WTC11 (cell line): ENCODE data around the gene AGTRAP. TPM values are rescaled to one million over a fixed set of nuclear protein-coding genes. Genes with fewer than 3 reads are reported as not detected.

Experiments
- ATAC-seq: fragments of 200-7000 bp; cut with Tn5 transposase; 2 replicates; pipeline ENCODE4 v1.10.0; 2021; ENCODE audit warnings: mild to moderate bottlenecking, moderate library complexity
- CTCF ChIA-PET: fragments of 300-600 bp; sonication (Branson Sonifier 250); formaldehyde crosslinking; loops from one replicate; lab custom pipeline; 2021; ENCODE audit warnings: antibody characterized with exemption; lab: Charles Lee
- POLR2A ChIA-PET: fragments of 350-600 bp; sonication (Branson Sonifier 250); formaldehyde crosslinking; loops from one replicate; lab custom pipeline; 2021; ENCODE audit warnings: antibody characterized with exemption; lab: Charles Lee
- DNase-seq: peaks from one replicate; pipeline ENCODE4 v3.0.0; 2021; ENCODE audit warnings: low spot score
- H3K27ac Mint-ChIP-seq: 2 replicates; pipeline ENCODE4 v1.8.0; 2021; ENCODE audit warnings: mixed read lengths
- H3K27me3 Mint-ChIP-seq: 2 replicates; pipeline ENCODE4 v1.8.0; 2021; ENCODE audit warnings: low read depth, mild to moderate bottlenecking, moderate library complexity, mixed read lengths
- H3K36me3 Mint-ChIP-seq: 2 replicates; pipeline ENCODE4 v1.8.0; 2021; ENCODE audit warnings: mixed read lengths
- H3K4me1 Mint-ChIP-seq: 2 replicates; pipeline ENCODE4 v1.8.0; 2022; ENCODE audit warnings: mixed read lengths
- H3K4me3 Mint-ChIP-seq: 2 replicates; pipeline ENCODE4 v1.8.0; 2021; ENCODE audit warnings: mild to moderate bottlenecking, moderate library complexity, mixed read lengths
- H3K9me3 Mint-ChIP-seq: 2 replicates; pipeline ENCODE4 v1.8.0; 2021; ENCODE audit warnings: mixed read lengths
- AR ChIP-seq: fragments of 250-450 bp; sonication (Bioruptor Pico); IDR thresholded peaks from 2 replicates; pipeline ENCODE4 v1.9.0; 2021; ENCODE audit warnings: mild to moderate bottlenecking
- ATF3 ChIP-seq: sonication (generic); formaldehyde crosslinking; conservative IDR thresholded peaks from 2 replicates; pipeline ENCODE4 v1.8.1; 2022; ENCODE audit warnings: mild to moderate bottlenecking, missing genetic modification reagents
- CBFB ChIP-seq: sonication (generic); formaldehyde crosslinking; IDR thresholded peaks from 2 replicates; pipeline ENCODE4 v1.8.1; 2022; ENCODE audit warnings: mild to moderate bottlenecking, low read depth, missing genetic modification reagents
- EMX1 ChIP-seq: fragments of 250-450 bp; sonication (Bioruptor Pico); IDR thresholded peaks from 2 replicates; pipeline ENCODE4 v1.8.0; 2021; ENCODE audit warnings: mild to moderate bottlenecking
- FOXJ3 ChIP-seq: sonication (generic); formaldehyde crosslinking; IDR thresholded peaks from 2 replicates; pipeline ENCODE4 v1.9.0; 2021; ENCODE audit warnings: missing genetic modification reagents, mild to moderate bottlenecking, borderline replicate concordance
- GABPB1 ChIP-seq: sonication (generic); formaldehyde crosslinking; IDR thresholded peaks from 2 replicates; pipeline ENCODE4 v1.8.1; 2023; ENCODE audit warnings: mild to moderate bottlenecking, missing genetic modification reagents
- GTF2I ChIP-seq: fragments of 250-450 bp; sonication (Bioruptor Pico); conservative IDR thresholded peaks from 2 replicates; pipeline ENCODE4 v1.4.0; 2021; ENCODE audit warnings: mild to moderate bottlenecking
- IRF1 ChIP-seq: sonication (generic); formaldehyde crosslinking; IDR thresholded peaks from 2 replicates; pipeline ENCODE4 v1.8.0; 2023; ENCODE audit warnings: missing genetic modification reagents
- IRF2 ChIP-seq: sonication (generic); formaldehyde crosslinking; IDR thresholded peaks from 2 replicates; pipeline ENCODE4 v1.8.0; 2022; ENCODE audit warnings: low read depth, missing genetic modification reagents, borderline replicate concordance
- KAT7 ChIP-seq: sonication (generic); formaldehyde crosslinking; IDR thresholded peaks from 2 replicates; pipeline ENCODE4 v1.8.1; 2023; ENCODE audit warnings: missing genetic modification reagents, mild to moderate bottlenecking, borderline replicate concordance
- MXD4 ChIP-seq: fragments of 250-450 bp; sonication (Bioruptor Pico); IDR thresholded peaks from 2 replicates; pipeline ENCODE4 v1.8.0; 2021; ENCODE audit warnings: mild to moderate bottlenecking, moderate library complexity, borderline replicate concordance
- MYBL2 ChIP-seq: sonication (generic); formaldehyde crosslinking; IDR thresholded peaks from 2 replicates; pipeline ENCODE4 v1.8.1; 2023; ENCODE audit warnings: mild to moderate bottlenecking, moderate library complexity, missing genetic modification reagents
- RELA ChIP-seq: sonication (generic); formaldehyde crosslinking; IDR thresholded peaks from 2 replicates; pipeline ENCODE4 v1.8.1; 2022; ENCODE audit warnings: missing genetic modification reagents, mild to moderate bottlenecking, borderline replicate concordance
- SOX15 ChIP-seq: fragments of 250-450 bp; sonication (Bioruptor Pico); IDR thresholded peaks from 2 replicates; pipeline ENCODE4 v1.9.0; 2021; ENCODE audit warnings: mild to moderate bottlenecking
- SP1 ChIP-seq: sonication (generic); formaldehyde crosslinking; conservative IDR thresholded peaks from 2 replicates; pipeline ENCODE4 v1.8.1; 2022; ENCODE audit warnings: missing genetic modification reagents
- TCF7 ChIP-seq: sonication (generic); formaldehyde crosslinking; IDR thresholded peaks from 2 replicates; pipeline ENCODE4 v1.8.0; 2022; ENCODE audit warnings: mild to moderate bottlenecking, low read depth, missing genetic modification reagents, moderate library complexity
- TEAD1 ChIP-seq: sonication (generic); formaldehyde crosslinking; IDR thresholded peaks from 2 replicates; pipeline ENCODE4 v1.8.0; 2022; ENCODE audit warnings: mild to moderate bottlenecking, missing genetic modification reagents
- ZNF138 ChIP-seq: sonication (generic); formaldehyde crosslinking; conservative IDR thresholded peaks from 2 replicates; pipeline ENCODE4 v1.8.1; 2022; ENCODE audit warnings: mild to moderate bottlenecking, moderate library complexity, missing genetic modification reagents
- ZNF317 ChIP-seq: sonication (generic); formaldehyde crosslinking; IDR thresholded peaks from 2 replicates; pipeline ENCODE4 v1.8.1; 2023; ENCODE audit warnings: low read depth, mild to moderate bottlenecking, moderate library complexity, missing genetic modification reagents, borderline replicate concordance
- ZNF423 ChIP-seq: fragments of 250-450 bp; sonication (Bioruptor Pico); IDR thresholded peaks from 2 replicates; pipeline ENCODE4 v2.1.2; 2022; ENCODE audit warnings: mild to moderate bottlenecking, moderate library complexity
- ZNF671 ChIP-seq: fragments of 250-450 bp; sonication (Bioruptor Pico); IDR thresholded peaks from 2 replicates; pipeline ENCODE4 v1.8.0; 2021; ENCODE audit warnings: mild to moderate bottlenecking
- total RNA-seq: library from RNA; stranded (reverse); gene quantifications from 3 replicates; pipeline ENCODE4 v1.2.3, GENCODE V29; 2021
- TF ChIP-seq, protein P1 (sequence below): fragments of 250-450 bp; sonication (Bioruptor Pico); IDR thresholded peaks from 2 replicates; pipeline ENCODE4 v2.1.2; 2022; ENCODE audit warnings: mild to moderate bottlenecking, moderate library complexity
- TF ChIP-seq, protein P2 (sequence below): fragments of 250-450 bp; sonication (Bioruptor Pico); conservative IDR thresholded peaks from 2 replicates; pipeline ENCODE4 v1.9.0; 2021; ENCODE audit warnings: mild to moderate bottlenecking

The AGTRAP gene
- total RNA-seq, 1 experiment from 2014 or later, result 81.6 TPM

DNA sequence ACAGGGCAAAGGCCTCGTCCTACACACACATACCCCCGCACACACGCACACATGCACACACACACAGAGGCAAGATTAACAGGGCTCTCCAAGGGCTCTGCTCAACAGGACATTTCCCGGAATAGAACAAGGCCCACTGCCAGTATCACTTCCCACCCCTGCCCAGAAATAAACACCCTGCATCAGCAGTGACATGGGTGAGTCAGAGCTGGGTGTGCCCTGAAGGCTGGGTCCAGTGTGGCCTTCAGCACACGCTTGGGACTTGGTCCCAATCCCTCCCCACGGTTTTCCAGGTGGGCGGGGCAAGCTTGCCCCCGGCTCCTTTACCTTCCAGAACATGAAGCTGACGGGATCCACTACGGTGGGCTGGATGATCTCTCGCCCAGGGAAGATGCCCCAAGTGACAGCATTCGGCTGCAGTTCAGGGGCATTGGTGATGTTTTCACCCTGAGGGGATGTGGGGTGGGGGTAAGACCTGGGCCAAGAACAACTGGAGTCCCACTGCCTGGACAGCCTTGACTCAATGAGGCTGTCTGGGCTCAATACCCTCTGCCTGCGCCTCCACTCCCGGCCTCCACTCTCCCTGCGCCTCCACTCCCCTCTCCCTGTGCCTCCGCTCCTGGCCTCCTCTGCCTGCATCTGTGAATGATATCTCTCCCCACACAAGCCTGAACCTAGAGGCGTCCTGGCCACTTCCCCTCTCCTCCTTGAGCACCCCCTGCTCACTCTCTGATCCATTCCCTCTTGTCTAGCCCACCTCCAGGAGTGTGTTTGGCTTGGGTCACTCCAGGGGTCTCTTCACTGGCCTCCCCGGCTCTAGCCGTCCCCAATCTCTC lies 55.2 kb downstream of the AGTRAP start:
- Mint-ChIP-seq H3K4me1 (peaks cover 23% of the 10 kb centered on the region), H3K9me3 (no peaks in the 10 kb centered on the region), H3K27me3 (no peaks in the 10 kb centered on the region), H3K36me3 (peaks cover 38% of the 10 kb centered on the region), H3K27ac (peak overlapping the region; percentile 26), H3K4me3 (no peak overlapping the region)
- no peak for ATAC-seq
- POLR2A ChIA-PET, result no interaction called here
- CTCF ChIA-PET, result no interaction called here
- TF ChIP-seq KAT7 (CRISPR knock-in tag), result no peak
- TF ChIP-seq FOXJ3 (CRISPR knock-in tag), result no peak
- TF ChIP-seq, protein P1, sequence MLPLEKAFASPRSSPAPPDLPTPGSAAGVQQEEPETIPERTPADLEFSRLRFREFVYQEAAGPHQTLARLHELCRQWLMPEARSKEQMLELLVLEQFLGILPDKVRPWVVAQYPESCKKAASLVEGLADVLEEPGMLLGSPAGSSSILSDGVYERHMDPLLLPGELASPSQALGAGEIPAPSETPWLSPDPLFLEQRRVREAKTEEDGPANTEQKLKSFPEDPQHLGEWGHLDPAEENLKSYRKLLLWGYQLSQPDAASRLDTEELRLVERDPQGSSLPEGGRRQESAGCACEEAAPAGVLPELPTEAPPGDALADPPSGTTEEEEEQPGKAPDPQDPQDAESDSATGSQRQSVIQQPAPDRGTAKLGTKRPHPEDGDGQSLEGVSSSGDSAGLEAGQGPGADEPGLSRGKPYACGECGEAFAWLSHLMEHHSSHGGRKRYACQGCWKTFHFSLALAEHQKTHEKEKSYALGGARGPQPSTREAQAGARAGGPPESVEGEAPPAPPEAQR (CRISPR knock-in tag), result no peak
- no peak for TF ChIP-seq MYBL2 (CRISPR knock-in tag)
- TF ChIP-seq RELA, result no peak
- no peak for TF ChIP-seq ATF3
- no peak for TF ChIP-seq GABPB1
- no peak for TF ChIP-seq ZNF138
- TF ChIP-seq ZNF671 (CRISPR knock-in tag), result no peak
- TF ChIP-seq, protein P2, sequence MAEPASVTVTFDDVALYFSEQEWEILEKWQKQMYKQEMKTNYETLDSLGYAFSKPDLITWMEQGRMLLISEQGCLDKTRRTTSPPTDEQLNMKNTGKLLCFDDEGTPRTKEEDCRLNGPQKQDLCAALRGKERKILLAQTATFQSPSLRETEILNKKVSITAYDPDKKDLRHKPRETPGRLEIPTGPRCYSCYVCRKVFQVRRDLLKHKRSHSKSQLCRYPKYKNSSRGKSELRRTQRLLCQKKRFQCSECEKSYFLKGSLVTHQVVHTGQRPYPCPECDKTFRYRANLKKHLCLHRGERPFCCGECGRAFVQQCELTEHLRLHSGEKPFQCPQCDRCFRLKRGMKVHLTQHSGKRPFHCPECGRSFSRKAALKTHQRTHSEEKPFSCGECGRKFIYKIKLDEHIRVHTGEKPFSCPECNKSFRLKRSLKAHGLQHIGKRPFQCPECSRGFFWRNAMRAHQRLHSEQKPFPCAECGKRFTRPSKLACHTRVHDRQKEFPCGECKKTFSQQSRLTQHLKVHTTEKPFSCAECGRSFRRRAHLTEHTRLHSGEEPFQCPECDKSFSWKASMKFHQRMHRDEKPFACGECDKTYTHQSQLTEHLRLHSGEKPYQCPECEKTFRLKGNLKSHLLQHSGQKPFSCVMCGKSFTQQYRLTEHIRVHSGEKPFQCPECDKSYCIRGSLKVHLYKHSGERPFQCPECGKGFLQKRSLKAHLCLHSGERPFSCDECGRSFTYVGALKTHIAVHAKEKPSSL (CRISPR knock-in tag), result no peak
- no peak for TF ChIP-seq IRF2 (CRISPR knock-in tag)
- TF ChIP-seq AR (CRISPR knock-in tag), result no peak
- TF ChIP-seq SOX15 (CRISPR knock-in tag), result no peak
- no peak for DNase-seq

DNA sequence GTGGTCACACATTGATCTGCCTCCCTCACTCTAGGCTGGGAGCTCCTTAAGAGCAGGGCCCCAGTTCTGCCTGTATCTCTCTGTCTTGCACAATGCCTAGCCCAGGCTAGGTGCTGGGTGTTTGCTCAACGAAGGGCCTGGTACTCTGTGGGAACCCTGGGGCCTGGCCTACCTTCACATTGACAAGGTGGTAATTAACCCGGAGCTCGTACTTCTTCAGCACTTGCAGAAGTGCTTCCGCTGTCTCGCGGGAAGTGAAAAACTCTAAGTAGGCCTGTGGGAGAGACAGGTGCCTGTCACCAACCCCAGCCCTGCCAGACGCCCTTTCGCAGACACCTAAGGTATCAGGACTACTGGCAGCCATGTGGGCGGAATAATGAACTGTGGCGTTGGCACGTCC lies 56.2 kb downstream of the AGTRAP start:
- TF ChIP-seq GTF2I (CRISPR knock-in tag), result no peak
- no peak for TF ChIP-seq IRF2 (CRISPR knock-in tag)
- TF ChIP-seq ZNF671 (CRISPR knock-in tag), result no peak
- TF ChIP-seq ZNF138, result no peak
- TF ChIP-seq EMX1 (CRISPR knock-in tag), result no peak
- no peak for TF ChIP-seq TCF7 (CRISPR knock-in tag)
- no peak for TF ChIP-seq SP1 (CRISPR knock-in tag)
- TF ChIP-seq MXD4 (CRISPR knock-in tag), result no peak
- no peak for TF ChIP-seq ZNF423 (CRISPR knock-in tag)
- no peak for TF ChIP-seq TEAD1 (CRISPR knock-in tag)
- no peak for TF ChIP-seq MYBL2 (CRISPR knock-in tag)
- no peak for TF ChIP-seq SOX15 (CRISPR knock-in tag)
- TF ChIP-seq GABPB1, result no peak
- TF ChIP-seq ZNF317 (CRISPR knock-in tag), result no peak
- no peak for TF ChIP-seq IRF1 (CRISPR knock-in tag)
- TF ChIP-seq CBFB (CRISPR knock-in tag), result no peak
- no peak overlapping the region for H3K4me3 Mint-ChIP-seq
- ATAC-seq, result no peak
- CTCF ChIA-PET, result no interaction called here
- H3K27me3 Mint-ChIP-seq, result no peaks in the 10 kb centered on the region
- H3K9me3 Mint-ChIP-seq, result no peaks in the 10 kb centered on the region
- peaks cover 13% of the 10 kb centered on the region for H3K4me1 Mint-ChIP-seq
- POLR2A ChIA-PET, result no interaction called here
- peaks cover 41% of the 10 kb centered on the region for H3K36me3 Mint-ChIP-seq
- H3K27ac Mint-ChIP-seq, result peak overlapping the region; percentile 15; the same call in 1 of the 2 replicates
- no peak for DNase-seq
